Large intestine (tissue), 3 donors: Measurements from ENCODE around the gene ISLR2. TPM values are rescaled to one million over a fixed set of nuclear protein-coding genes. Genes with fewer than 3 reads are reported as not detected.

Source experiments
- DNase-seq, 2 donors: peaks; one replicate each; pipeline versions ENCODE4 v3.0.0 to v3.0.0-alpha.2; 2013
- H3K27ac ChIP-seq: one replicate; pipeline ENCODE4 v1.5.1; 2013; ENCODE audit warnings: low read length
- H3K27me3 ChIP-seq: 2 replicates; pipeline ENCODE4 v1.6.1; 2013; ENCODE audit warnings: low read length; ENCODE audit not compliant: control insufficient read depth, insufficient read depth
- H3K36me3 ChIP-seq: 2 replicates; pipeline ENCODE4 v1.6.1; 2013; ENCODE audit warnings: low read length; ENCODE audit not compliant: control insufficient read depth, insufficient read depth
- H3K4me1 ChIP-seq: one replicate; pipeline ENCODE4 v1.6.1; 2013; ENCODE audit warnings: low read length; ENCODE audit not compliant: control insufficient read depth, insufficient read depth
- H3K4me3 ChIP-seq: one replicate; pipeline ENCODE4 v1.5.1; 2013; ENCODE audit warnings: low read length
- H3K9me3 ChIP-seq: one replicate; pipeline ENCODE4 v1.6.1; 2013; ENCODE audit warnings: mild to moderate bottlenecking, low read depth, low read length, moderate library complexity; ENCODE audit not compliant: control insufficient read depth
- WGBS: methylation state at CpG from one replicate; pipeline ENCODE4 v1.1.5; 2013; ENCODE audit warnings: low lambda C conversion rate; ENCODE audit not compliant: insufficient coverage; 5-methylcytosine and 5-hydroxymethylcytosine counted together
- polyA plus RNA-seq: library from polyadenylated mRNA; unstranded; fragments of 120-200 nt; gene quantifications from one replicate; pipeline ENCODE4 v1.2.1, GENCODE V29; 2013

ISLR2 gene
- polyA plus RNA-seq, 1 donor, result 4.9 TPM

GRCh38 chr15:74178326-74179100 lies 48.1 kb downstream of the ISLR2 start:
- 100% methylated on average over 1 of the region's 7 CpGs for WGBS
- no peak overlapping the region for H3K27ac ChIP-seq
- no peaks in the 10 kb centered on the region for H3K4me1 ChIP-seq
- no peaks in the 10 kb centered on the region for H3K9me3 ChIP-seq
- H3K27me3 ChIP-seq, result no peaks in the 10 kb centered on the region
- no peak for DNase-seq
- H3K4me3 ChIP-seq, result no peak overlapping the region
- H3K36me3 ChIP-seq, result peaks cover 3% of the 10 kb centered on the region

GRCh38 chr15:74179101-74179841 lies 48.9 kb downstream of the ISLR2 start:
- Histone ChIP-seq H3K4me1 (no peaks in the 10 kb centered on the region), H3K4me3 (no peak overlapping the region), H3K9me3 (no peaks in the 10 kb centered on the region), H3K27ac (no peak overlapping the region), H3K27me3 (no peaks in the 10 kb centered on the region), H3K36me3 (peaks cover 3% of the 10 kb centered on the region)
- no CpG with 5 or more reads among the region's 13 CpGs for WGBS
- DNase-seq, result no peak

- H3K27me3 ChIP-seq, result no peaks in the 10 kb centered on the region
- H3K4me3 ChIP-seq, result no peak overlapping the region
- H3K36me3 ChIP-seq, result peaks cover 3% of the 10 kb centered on the region
- WGBS, result no CpG with 5 or more reads among the region's 17 CpGs
- H3K4me1 ChIP-seq, result no peaks in the 10 kb centered on the region
- H3K9me3 ChIP-seq, result no peaks in the 10 kb centered on the region
- DNase-seq, result no peak
- no peak overlapping the region for H3K27ac ChIP-seq
Observed at GRCh38 chr15:74179983-74180880, 49.8 kb downstream of the ISLR2 start.

- no peak for DNase-seq
- Histone ChIP-seq H3K9me3 (no peaks in the 10 kb centered on the region), H3K27me3 (no peaks in the 10 kb centered on the region), H3K36me3 (no peaks in the 10 kb centered on the region), H3K4me1 (no peaks in the 10 kb centered on the region), H3K4me3 (no peak overlapping the region), H3K27ac (no peak overlapping the region)
- no CpG with 5 or more reads among the region's 21 CpGs for WGBS
Observed at GRCh38 chr15:74180881-74181602, 50.7 kb downstream of the ISLR2 start.

- WGBS, result no CpG with 5 or more reads among the region's 8 CpGs
- Histone ChIP-seq H3K27ac (no peak overlapping the region), H3K36me3 (no peaks in the 10 kb centered on the region), H3K27me3 (no peaks in the 10 kb centered on the region), H3K4me3 (no peak overlapping the region), H3K9me3 (no peaks in the 10 kb centered on the region), H3K4me1 (no peaks in the 10 kb centered on the region)
- no peak for DNase-seq
Observed at GRCh38 chr15:74182131-74182530, 51.7 kb downstream of the ISLR2 start.

GRCh38 chr15:74184582-74185091 lies 54.3 kb downstream of the ISLR2 start:
- WGBS, result no CpG with 5 or more reads among the region's 12 CpGs
- Histone ChIP-seq H3K9me3 (no peaks in the 10 kb centered on the region), H3K36me3 (no peaks in the 10 kb centered on the region), H3K27me3 (no peaks in the 10 kb centered on the region), H3K27ac (no peak overlapping the region), H3K4me1 (no peaks in the 10 kb centered on the region), H3K4me3 (no peak overlapping the region)
- no peak for DNase-seq

- WGBS, result no CpG with 5 or more reads among the region's 8 CpGs
- no peak for DNase-seq
Observed at GRCh38 chr15:74185710-74186348, 55.4 kb downstream of the ISLR2 start.

More at GRCh38 chr15:74185710-74186348, 55.4 kb downstream of the ISLR2 start:
- Histone ChIP-seq H3K27ac (no peak overlapping the region), H3K4me3 (no peak overlapping the region), H3K27me3 (no peaks in the 10 kb centered on the region), H3K36me3 (no peaks in the 10 kb centered on the region), H3K9me3 (no peaks in the 10 kb centered on the region), H3K4me1 (no peaks in the 10 kb centered on the region)
